OCI-LY1 (cell line): ENCODE results near the gene DNAH17.

Experiments used
- H2AFZ ChIP-seq: fragments of 200-600 bp; sonication (generic), shearing (Covaris generic); 2 replicates; pipeline ENCODE4 v1.6.0; 2014; ENCODE audit warnings: antibody characterized with exemption, mild to moderate bottlenecking, low read length
- H3F3A ChIP-seq: fragments of 200-600 bp; sonication (generic), shearing (Covaris generic); 2 replicates; pipeline ENCODE4 v1.6.0; 2014; ENCODE audit warnings: mild to moderate bottlenecking, antibody characterized with exemption, low read length, moderate library complexity; ENCODE audit not compliant: insufficient read depth
- H3K27ac ChIP-seq: fragments of 200-600 bp; sonication (generic); 2 replicates; pipeline ENCODE4 v1.5.1; 2014; ENCODE audit warnings: low read length, mixed run types, mild to moderate bottlenecking, low read depth; ENCODE audit not compliant: poor library complexity, severe bottlenecking
- H3K27me3 ChIP-seq: fragments of 200-600 bp; sonication (generic); 2 replicates; pipeline ENCODE4 v1.6.0; 2014; ENCODE audit warnings: antibody characterized with exemption, mild to moderate bottlenecking, low read length, moderate library complexity; ENCODE audit not compliant: insufficient read depth
- H3K36me3 ChIP-seq: fragments of 200-600 bp; sonication (generic); 2 replicates; pipeline ENCODE4 v1.6.1; 2014; ENCODE audit warnings: mild to moderate bottlenecking, antibody characterized with exemption, low read length, moderate library complexity, mixed read lengths; ENCODE audit not compliant: insufficient read depth
- H3K4me1 ChIP-seq: fragments of 200-600 bp; sonication (generic); 2 replicates; pipeline ENCODE4 v1.5.1; 2014; ENCODE audit warnings: mild to moderate bottlenecking, low read length, moderate library complexity; ENCODE audit not compliant: insufficient read depth, severe bottlenecking
- H3K4me2 ChIP-seq: fragments of 200-600 bp; sonication (generic), shearing (Covaris generic); 2 replicates; pipeline ENCODE4 v1.6.1; 2014; ENCODE audit warnings: low read length
- H3K4me3 ChIP-seq: fragments of 200-600 bp; sonication (generic); 2 replicates; pipeline ENCODE4 v1.5.1; 2014; ENCODE audit warnings: low read length, low read depth, mild to moderate bottlenecking, mixed read lengths; ENCODE audit not compliant: poor library complexity, severe bottlenecking
- H3K79me2 ChIP-seq: fragments of 200-600 bp; shearing (Covaris generic); 2 replicates; pipeline ENCODE4 v1.6.1; 2016; ENCODE audit warnings: mixed run types, low read length, mixed read lengths; ENCODE audit not compliant: insufficient read depth
- H3K9ac ChIP-seq: fragments of 200-600 bp; sonication (generic), shearing (Covaris generic); 2 replicates; pipeline ENCODE4 v1.6.1; 2014; ENCODE audit warnings: mild to moderate bottlenecking, low read length, mixed read lengths
- H3K9me2 ChIP-seq: fragments of 200-600 bp; sonication (generic), shearing (Covaris generic); 2 replicates; pipeline ENCODE4 v1.6.1; 2014; ENCODE audit warnings: low read depth, mild to moderate bottlenecking, low read length, mixed read lengths
- H3K9me3 ChIP-seq: fragments of 200-600 bp; shearing (Covaris generic); 2 replicates; pipeline ENCODE4 v1.6.1; 2014; ENCODE audit warnings: low read length, mixed read lengths
- H4K20me1 ChIP-seq: fragments of 200-600 bp; sonication (generic), shearing (Covaris generic); 2 replicates; pipeline ENCODE4 v1.6.0; 2016; ENCODE audit warnings: mild to moderate bottlenecking, low read length; ENCODE audit not compliant: insufficient read depth
- CTCF ChIP-seq: fragments of 200-600 bp; sonication (generic), shearing (Covaris generic); IDR thresholded peaks from 2 replicates; pipeline ENCODE4 v1.5.1; 2017; ENCODE audit warnings: mild to moderate bottlenecking, antibody characterized with exemption, low read length, moderate library complexity, mixed read lengths
- EZH2 ChIP-seq: fragments of 200-600 bp; sonication (generic), shearing (Covaris generic); IDR thresholded peaks from 2 replicates; pipeline ENCODE4 v1.8.0; 2017; ENCODE audit warnings: borderline replicate concordance, mixed run types, mild to moderate bottlenecking, antibody characterized with exemption, low read length, moderate library complexity, mixed read lengths

The DNAH17 gene

GRCh38 chr17:78525511-78526160 lies 51.6 kb downstream of the DNAH17 start:
- Histone ChIP-seq H4K20me1 (no peaks in the 10 kb centered on the region), H3K27ac (no peak overlapping the region), H3K4me3 (no peak overlapping the region), H3K79me2 (no peaks in the 10 kb centered on the region), H3K4me1 (no peaks in the 10 kb centered on the region), H2AFZ (no peak overlapping the region), H3K27me3 (no peaks in the 10 kb centered on the region; the same call in 1 of the 2 replicates), H3F3A (no peaks in the 10 kb centered on the region), H3K9ac (no peak overlapping the region), H3K9me2 (no peaks in the 10 kb centered on the region), H3K9me3 (no peaks in the 10 kb centered on the region), H3K4me2 (no peak overlapping the region), H3K36me3 (no peaks in the 10 kb centered on the region)
- TF ChIP-seq CTCF (no peak), EZH2 (no peak)

- Histone ChIP-seq H3F3A (no peaks in the 10 kb centered on the region), H3K79me2 (no peaks in the 10 kb centered on the region), H3K36me3 (no peaks in the 10 kb centered on the region), H3K9me3 (no peaks in the 10 kb centered on the region), H3K9me2 (no peaks in the 10 kb centered on the region), H4K20me1 (no peaks in the 10 kb centered on the region), H2AFZ (no peak overlapping the region), H3K27ac (no peak overlapping the region), H3K4me1 (no peaks in the 10 kb centered on the region), H3K27me3 (no peaks in the 10 kb centered on the region; the same call in 1 of the 2 replicates), H3K9ac (no peak overlapping the region), H3K4me2 (no peak overlapping the region), H3K4me3 (no peak overlapping the region)
- no peak for TF ChIP-seq CTCF
- TF ChIP-seq EZH2 = no peak
Observed at GRCh38 chr17:78524870-78525510, 52.2 kb downstream of the DNAH17 start.

- H3K27ac ChIP-seq = no peak overlapping the region
- H3K9me3 ChIP-seq = no peaks in the 10 kb centered on the region
- no peak overlapping the region for H3K4me2 ChIP-seq
- H3K36me3 ChIP-seq = no peaks in the 10 kb centered on the region
- no peak overlapping the region for H3K9ac ChIP-seq
- H4K20me1 ChIP-seq = no peaks in the 10 kb centered on the region
- H3K4me1 ChIP-seq = no peaks in the 10 kb centered on the region
- no peak overlapping the region for H3K4me3 ChIP-seq
- no peaks in the 10 kb centered on the region for H3F3A ChIP-seq
- no peaks in the 10 kb centered on the region; the same call in 1 of the 2 replicates for H3K27me3 ChIP-seq
- H3K9me2 ChIP-seq = no peaks in the 10 kb centered on the region
- H3K79me2 ChIP-seq = no peaks in the 10 kb centered on the region
- H2AFZ ChIP-seq = no peak overlapping the region
- TF ChIP-seq CTCF (no peak), EZH2 (no peak)
Observed at GRCh38 chr17:78523934-78524655, 53.1 kb downstream of the DNAH17 start.
